ENCODE measurements around the gene SPEM2. TPM values are rescaled to one million over a fixed set of nuclear protein-coding genes. Genes with fewer than 3 reads are reported as not detected.

SPEM2 gene
- total RNA-seq, 1 experiment from 2014 or later = 0.24 TPM

DNA sequence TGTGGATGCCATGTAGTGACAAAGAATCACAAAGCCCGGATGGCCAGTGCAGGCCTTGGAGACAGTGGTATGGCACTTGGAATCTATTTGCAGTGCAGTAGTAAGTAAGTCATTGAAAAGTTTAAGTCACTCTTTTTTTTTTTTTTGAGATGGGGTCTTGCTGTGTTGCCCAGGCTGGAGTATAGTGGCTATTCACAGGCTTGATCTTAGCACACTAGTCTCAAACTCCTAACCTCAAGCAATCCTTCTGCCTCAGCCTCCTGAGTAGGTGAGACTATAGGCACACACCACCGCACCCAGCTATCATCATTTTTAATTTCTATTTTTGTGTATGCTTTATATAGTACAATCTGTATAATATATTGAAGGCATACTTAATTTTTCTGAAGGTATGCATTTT lies 26.8 kb upstream of the SPEM2 start:
- BruUV-seq (replicated peaks) = no TSS peak
- POLR2A ChIA-PET (ENCODE audit: low non-redundant PET) = no interaction called here
- Histone ChIP-seq H3K9me3 (ENCODE audit: low read depth, low read length, poor library complexity, severe bottlenecking) (no peaks in the 10 kb centered on the region), H3K27ac (ENCODE audit: low read depth, low read length, poor library complexity, severe bottlenecking) (no peak overlapping the region), H3K4me1 (ENCODE audit: insufficient read depth, low read length, poor library complexity, severe bottlenecking) (peaks cover 15% of the 10 kb centered on the region), H3K36me3 (ENCODE audit: insufficient read depth, low read length, poor library complexity, severe bottlenecking) (no peaks in the 10 kb centered on the region), H3K4me3 (ENCODE audit: low read depth, low read length, poor library complexity, severe bottlenecking) (no peak overlapping the region), H3K27me3 (replicated peaks; ENCODE audit: insufficient read depth, low read depth, low read length, poor library complexity) (no peaks in the 10 kb centered on the region)
- no peak for DNase-seq (ENCODE audit: low spot score)
- CTCF ChIA-PET = interaction anchor here (0.6 kb wide), 1 partner anchor 8 kb away, joined by 3 read pairs; no protein-coding TSS in a partner anchor
- intact Hi-C loops (cut with micrococcal nuclease; ENCODE audit: unreplicated experiment) = no loop called here
- TF ChIP-seq EZH2 (IDR thresholded peaks at IDR 0.05; ENCODE audit: borderline replicate concordance, low read depth, low read length, poor library complexity, severe bottlenecking) = no peak
- TF ChIP-seq, protein P1, sequence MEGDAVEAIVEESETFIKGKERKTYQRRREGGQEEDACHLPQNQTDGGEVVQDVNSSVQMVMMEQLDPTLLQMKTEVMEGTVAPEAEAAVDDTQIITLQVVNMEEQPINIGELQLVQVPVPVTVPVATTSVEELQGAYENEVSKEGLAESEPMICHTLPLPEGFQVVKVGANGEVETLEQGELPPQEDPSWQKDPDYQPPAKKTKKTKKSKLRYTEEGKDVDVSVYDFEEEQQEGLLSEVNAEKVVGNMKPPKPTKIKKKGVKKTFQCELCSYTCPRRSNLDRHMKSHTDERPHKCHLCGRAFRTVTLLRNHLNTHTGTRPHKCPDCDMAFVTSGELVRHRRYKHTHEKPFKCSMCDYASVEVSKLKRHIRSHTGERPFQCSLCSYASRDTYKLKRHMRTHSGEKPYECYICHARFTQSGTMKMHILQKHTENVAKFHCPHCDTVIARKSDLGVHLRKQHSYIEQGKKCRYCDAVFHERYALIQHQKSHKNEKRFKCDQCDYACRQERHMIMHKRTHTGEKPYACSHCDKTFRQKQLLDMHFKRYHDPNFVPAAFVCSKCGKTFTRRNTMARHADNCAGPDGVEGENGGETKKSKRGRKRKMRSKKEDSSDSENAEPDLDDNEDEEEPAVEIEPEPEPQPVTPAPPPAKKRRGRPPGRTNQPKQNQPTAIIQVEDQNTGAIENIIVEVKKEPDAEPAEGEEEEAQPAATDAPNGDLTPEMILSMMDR (conservative IDR thresholded peaks at IDR 0.05; ENCODE audit: low read depth, low read length) = no peak

GRCh38 chr17:7403043-7403726 lies 22.2 kb upstream of the SPEM2 start:
- intact Hi-C loops (cut with micrococcal nuclease; ENCODE audit: unreplicated experiment) = no loop called here
- DNase-seq (ENCODE audit: low spot score) = peak; percentile 55

GRCh38 chr17:7403727-7403976 lies 21.8 kb upstream of the SPEM2 start:
- BruUV-seq (replicated peaks) = no TSS peak
- H3K4me3 ChIP-seq (ENCODE audit: low read depth, low read length, poor library complexity, severe bottlenecking) = peak overlapping the region; percentile 61
- no peaks in the 10 kb centered on the region for H3K36me3 ChIP-seq (ENCODE audit: insufficient read depth, low read length, poor library complexity, severe bottlenecking)
- TF ChIP-seq, protein P1 (conservative IDR thresholded peaks at IDR 0.05; ENCODE audit: low read depth, low read length) = no peak
- TF ChIP-seq EZH2 (IDR thresholded peaks at IDR 0.05; ENCODE audit: borderline replicate concordance, low read depth, low read length, poor library complexity, severe bottlenecking) = no peak
- no peak for DNase-seq (ENCODE audit: low spot score)
- no peaks in the 10 kb centered on the region for H3K9me3 ChIP-seq (ENCODE audit: low read depth, low read length, poor library complexity, severe bottlenecking)
- H3K27ac ChIP-seq (ENCODE audit: low read depth, low read length, poor library complexity, severe bottlenecking) = peak overlapping the region; percentile 81
- H3K4me1 ChIP-seq (ENCODE audit: insufficient read depth, low read length, poor library complexity, severe bottlenecking) = peaks cover 17% of the 10 kb centered on the region
- intact Hi-C loops (cut with micrococcal nuclease; ENCODE audit: unreplicated experiment) = no loop called here
- ChIA-PET CTCF (interaction anchor here (0.6 to 1.5 kb wide), 9 partner anchors 9 to 458 kb away, joined by 3 to 7 read pairs (median 4); partner anchors contain the start of genes GABARAP and PLSCR3), POLR2A (ENCODE audit: low non-redundant PET) (interaction anchor here (0.8 to 1.3 kb wide), 2 partner anchors 32 to 74 kb away, joined by 4 to 5 read pairs; partner anchors contain the start of genes NEURL4 and TMEM102)
- no peaks in the 10 kb centered on the region for H3K27me3 ChIP-seq (replicated peaks; ENCODE audit: insufficient read depth, low read depth, low read length, poor library complexity)

More at GRCh38 chr17:7403043-7403726, 22.2 kb upstream of the SPEM2 start:
- H3K27ac ChIP-seq (ENCODE audit: low read depth, low read length, poor library complexity, severe bottlenecking) = peak overlapping the region; percentile 81
- H3K27me3 ChIP-seq (replicated peaks; ENCODE audit: insufficient read depth, low read depth, low read length, poor library complexity) = no peaks in the 10 kb centered on the region
- H3K36me3 ChIP-seq (ENCODE audit: insufficient read depth, low read length, poor library complexity, severe bottlenecking) = no peaks in the 10 kb centered on the region
- TF ChIP-seq EZH2 (IDR thresholded peaks at IDR 0.05; ENCODE audit: borderline replicate concordance, low read depth, low read length, poor library complexity, severe bottlenecking) = no peak
- TF ChIP-seq, protein P1 (conservative IDR thresholded peaks at IDR 0.05; ENCODE audit: low read depth, low read length) = no peak
- H3K9me3 ChIP-seq (ENCODE audit: low read depth, low read length, poor library complexity, severe bottlenecking) = no peaks in the 10 kb centered on the region
- TSS peak; percentile 85 for BruUV-seq (replicated peaks)
- POLR2A ChIA-PET (ENCODE audit: low non-redundant PET) = interaction anchor here (1.3 kb wide), 1 partner anchor 32 kb away, joined by 5 read pairs; the partner anchor contains the start of gene TMEM102
- peak overlapping the region; percentile 61 for H3K4me3 ChIP-seq (ENCODE audit: low read depth, low read length, poor library complexity, severe bottlenecking)
- CTCF ChIA-PET = interaction anchor here (1.2 to 1.5 kb wide), 2 partner anchors 9 to 34 kb away, joined by 6 to 7 read pairs; partner anchors contain the start of gene PLSCR3
- H3K4me1 ChIP-seq (ENCODE audit: insufficient read depth, low read length, poor library complexity, severe bottlenecking) = peaks cover 17% of the 10 kb centered on the region
